Measurements from ENCODE around the gene TAS2R5. TPM values are rescaled to one million over a fixed set of nuclear protein-coding genes. Genes with fewer than 3 reads are reported as not detected.
"Not testable (repeated sequence)": the region's sequence is repeated elsewhere in the genome, so short reads cannot be mapped to it uniquely, and the experiment has no call there.

TAS2R5 gene
- total RNA-seq, 1 donor from 2014 or later, result 3.9 TPM

GRCh38 chr7:141754939-141755338, 35.1 kb upstream of the TAS2R5 start:
- FAIRE-seq (no peak), DNase-seq (ENCODE audit: low read depth) (peak; percentile 23)
- peak; percentile 39 for TF ChIP-seq CTCF (IDR thresholded peaks at IDR 0.05; ENCODE audit: insufficient read depth, low read length, severe bottlenecking)
- H3K4me3 ChIP-seq (ENCODE audit: low read depth, low read length), result no peak overlapping the region
- peaks cover 15% of the 10 kb centered on the region for H3K36me3 ChIP-seq (ENCODE audit: control insufficient read depth, insufficient read depth, low read length)
- no peaks in the 10 kb centered on the region for H3K27me3 ChIP-seq (ENCODE audit: control insufficient read depth, insufficient read depth, low read length)

- H3K4me3 ChIP-seq (ENCODE audit: low read depth, low read length), result no peak within 1 kb of the TSS
- DNase-seq (ENCODE audit: low read depth) (no peak), FAIRE-seq (no peak)
- no peak for TF ChIP-seq CTCF (IDR thresholded peaks at IDR 0.05; ENCODE audit: insufficient read depth, low read length, severe bottlenecking)
- H3K36me3 ChIP-seq (ENCODE audit: control insufficient read depth, insufficient read depth, low read length), result peaks cover 4% of the 10 kb centered on the region
- H3K27me3 ChIP-seq (ENCODE audit: control insufficient read depth, insufficient read depth, low read length), result no peaks in the 10 kb centered on the region
These were observed 26.2 kb upstream of the TAS2R5 start, which contains the start of gene TAS2R3 for GRCh38 chr7:141763797-141764196. TSS of gene TAS2R3 (plus strand) at chr7:141764097. CDS start at chr7:141764159, 62 bp downstream.

GRCh38 chr7:141770083-141770583, 19.9 kb upstream of the TAS2R5 start:
- DNase-seq (ENCODE audit: low read depth); H3K27me3 ChIP-seq (ENCODE audit: control insufficient read depth, insufficient read depth, low read length); H3K36me3 ChIP-seq (ENCODE audit: control insufficient read depth, insufficient read depth, low read length); FAIRE-seq; H3K4me3 ChIP-seq (ENCODE audit: low read depth, low read length): not testable (repeated sequence)

- no peak for FAIRE-seq
These were observed 13.6 kb upstream of the TAS2R5 start, which contains the start of gene TAS2R4 for GRCh38 chr7:141776374-141776773. TSS of gene TAS2R4 (plus strand) at chr7:141776674. CDS start at chr7:141778489, 1,815 bp downstream.

GRCh38 chr7:141785706-141786552, 4.1 kb upstream of the TAS2R5 start:
- TF ChIP-seq CTCF (IDR thresholded peaks at IDR 0.05; ENCODE audit: insufficient read depth, low read length, severe bottlenecking), result peak; percentile 61
- Histone ChIP-seq H3K36me3 (ENCODE audit: control insufficient read depth, insufficient read depth, low read length) (peaks cover 4% of the 10 kb centered on the region), H3K27me3 (ENCODE audit: control insufficient read depth, insufficient read depth, low read length) (no peaks in the 10 kb centered on the region), H3K4me3 (ENCODE audit: low read depth, low read length) (no peak overlapping the region)
- FAIRE-seq, result no peak
- DNase-seq (ENCODE audit: low read depth), result peak; percentile 62

More at GRCh38 chr7:141776374-141776773, 13.6 kb upstream of the TAS2R5 start, which contains the start of gene TAS2R4:
- no peak for DNase-seq (ENCODE audit: low read depth)
- H3K4me3 ChIP-seq (ENCODE audit: low read depth, low read length), result no peak within 1 kb of the TSS
- H3K36me3 ChIP-seq (ENCODE audit: control insufficient read depth, insufficient read depth, low read length), result no peaks in the 10 kb centered on the region
- TF ChIP-seq CTCF (IDR thresholded peaks at IDR 0.05; ENCODE audit: insufficient read depth, low read length, severe bottlenecking), result no peak
- H3K27me3 ChIP-seq (ENCODE audit: control insufficient read depth, insufficient read depth, low read length), result no peaks in the 10 kb centered on the region

GRCh38 chr7:141788296-141788695, 1.7 kb upstream of the TAS2R5 start:
- H3K4me3 ChIP-seq (ENCODE audit: low read depth, low read length), result no peak overlapping the region
- no peak for TF ChIP-seq CTCF (IDR thresholded peaks at IDR 0.05; ENCODE audit: insufficient read depth, low read length, severe bottlenecking)
- DNase-seq (ENCODE audit: low read depth) (no peak), FAIRE-seq (no peak)
- H3K36me3 ChIP-seq (ENCODE audit: control insufficient read depth, insufficient read depth, low read length), result peaks cover 4% of the 10 kb centered on the region
- H3K27me3 ChIP-seq (ENCODE audit: control insufficient read depth, insufficient read depth, low read length), result no peaks in the 10 kb centered on the region
